Left cardiac atrium (tissue), 4 donors: ENCODE results near the gene MAGI1. TPM values are rescaled to one million over a fixed set of nuclear protein-coding genes. Genes with fewer than 3 reads are reported as not detected.
A peak's percentile ranks its signal among the peaks of the same experiment; 100 is the strongest.
"Not testable (repeated sequence)": the region's sequence is repeated elsewhere in the genome, so short reads cannot be mapped to it uniquely, and the experiment has no call there.

ENCODE experiments used
- ATAC-seq, 2 donors: fragments of 200-7000 bp; cut with Tn5 transposase; one replicate each; pipeline ENCODE4 v1.9.1; 2020; ENCODE audit warnings: mild to moderate bottlenecking in 2 of 2, moderate library complexity in 2 of 2
- DNase-seq: peaks from one replicate; pipeline ENCODE4 v3.0.0-alpha.2; 2020
- intact Hi-C, 2 donors: fragments of 100-400 bp; cut with DNase I; formaldehyde crosslinking; loops; one replicate each; pipeline versions ENCODE4 v1.14.1 to v1.15.1; 2022 to 2023
- total RNA-seq, 2 donors: library from RNA; stranded (reverse); fragmentation: NEBNext Ultra II Directional; extraction: Animal tissue kit (Norgen Biotek cat#: 25700); gene quantifications; one replicate each; pipeline ENCODE4 v1.2.1, GENCODE V29; 2021
- donor health status: DM: no; HTN: yes; CAD: no.
- donor health status: DM: no; HTN: yes; CAD: no; lungs with severe emphysema.
- donor health status: DM: yes; HTN: yes; CAD: no.
- donor health status: Dilated cardiomyopathy.

Gene MAGI1
- total RNA-seq, 2 donors from 2014 or later: 27.7 to 30.0 TPM

DNA sequence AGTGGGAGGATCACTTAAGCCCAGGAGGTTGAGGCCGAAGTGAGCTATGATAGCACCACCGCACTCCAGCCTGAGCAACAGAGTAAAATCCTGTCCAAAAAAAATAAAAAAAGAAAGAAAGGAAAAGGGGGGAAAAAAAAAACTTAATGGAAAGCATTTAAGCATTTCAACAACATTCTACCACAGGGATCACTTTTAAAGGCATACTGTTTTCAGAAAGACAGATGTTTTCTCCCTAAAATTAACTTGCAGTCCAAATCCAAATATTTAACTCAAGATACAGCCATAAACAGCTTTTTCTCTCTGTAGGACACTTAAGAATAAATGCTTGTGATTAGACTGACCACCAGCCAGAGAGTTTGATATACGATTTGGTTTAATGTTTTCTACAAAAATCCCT lies 141.0 kb downstream of the MAGI1 start:
- DNase-seq (no peak), ATAC-seq (no peak)
- intact Hi-C loops: loop anchor here in 1 of 2 donors (10.0 kb wide), 1 partner anchor 137 kb away; the partner anchor contains the start of gene MAGI1

GRCh38 chr3:65896321-65896720 lies 142.4 kb downstream of the MAGI1 start:
- intact Hi-C loops: loop anchor here in 1 of 2 donors (10.0 kb wide), 1 partner anchor 138 kb away; the partner anchor contains the start of gene MAGI1
- no peak for ATAC-seq
- DNase-seq: no peak

GRCh38 chr3:65894679-65895453 lies 143.9 kb downstream of the MAGI1 start:
- ATAC-seq (peak; percentile 72 to 89), DNase-seq (no peak)
- intact Hi-C loops: loop anchor here in 1 of 2 donors (10.0 kb wide), 1 partner anchor 140 kb away; the partner anchor contains the start of gene MAGI1

- intact Hi-C loops: loop anchor here in 1 of 2 donors (10.0 kb wide), 1 partner anchor 141 kb away; the partner anchor contains the start of gene MAGI1
- DNase-seq: no peak
Measured at GRCh38 chr3:65894126-65894525, 144.6 kb downstream of the MAGI1 start.

GRCh38 chr3:65893631-65894030 lies 145.1 kb downstream of the MAGI1 start:
- DNase-seq: no peak
- intact Hi-C loops: loop anchor here in 1 of 2 donors (10.0 kb wide), 1 partner anchor 141 kb away; the partner anchor contains the start of gene MAGI1
- no peak for ATAC-seq

More at GRCh38 chr3:65894126-65894525, 144.6 kb downstream of the MAGI1 start:
- ATAC-seq: no peak

- not testable (repeated sequence) for DNase-seq, ATAC-seq
- intact Hi-C loops: loop anchor here in 1 of 2 donors (10.0 kb wide), 1 partner anchor 143 kb away; the partner anchor contains the start of gene MAGI1
Measured at GRCh38 chr3:65891477-65891876, 147.2 kb downstream of the MAGI1 start.

GRCh38 chr3:65890328-65890727 lies 148.4 kb downstream of the MAGI1 start:
- DNase-seq (no peak), ATAC-seq (no peak)
- intact Hi-C loops: loop anchor here in 1 of 2 donors (10.0 kb wide), 1 partner anchor 144 kb away; the partner anchor contains the start of gene MAGI1

GRCh38 chr3:65889707-65890099 lies 149.0 kb downstream of the MAGI1 start:
- DNase-seq (no peak), ATAC-seq (no peak)
- intact Hi-C loops: loop anchor here in 1 of 2 donors (10.0 kb wide), 1 partner anchor 145 kb away; the partner anchor contains the start of gene MAGI1

DNA sequence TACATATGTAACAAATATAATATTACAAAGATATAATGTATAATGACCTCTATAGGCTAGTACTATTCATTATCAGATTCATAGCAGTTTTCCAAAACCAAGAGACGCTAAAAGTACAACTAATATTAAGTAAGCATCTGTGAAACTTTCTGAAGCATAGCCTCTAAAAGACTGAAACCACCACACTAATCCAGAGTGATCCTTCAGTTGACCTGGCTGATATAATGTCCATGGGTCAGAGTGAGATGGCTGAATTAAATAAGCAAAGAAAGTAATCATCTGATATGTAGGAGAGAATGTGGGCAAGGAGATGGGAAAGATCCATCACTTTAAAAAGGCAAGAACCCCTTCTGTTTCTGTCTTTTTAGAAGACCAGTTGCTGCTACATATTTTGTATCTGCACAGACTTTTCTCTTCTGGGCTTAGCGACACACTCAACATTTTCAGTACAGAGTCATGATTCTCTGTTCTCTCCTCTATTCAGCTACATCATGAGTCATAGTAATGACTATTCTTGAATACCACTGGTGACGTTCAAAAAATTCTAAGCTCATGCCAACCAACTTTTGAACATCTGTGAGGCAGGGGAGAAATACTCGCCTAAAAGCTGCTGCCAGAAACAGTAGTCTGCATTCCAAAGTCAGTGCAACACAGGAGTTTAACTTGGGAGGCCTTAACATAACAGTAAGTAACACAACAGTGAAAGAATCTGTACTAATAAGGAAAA lies 149.6 kb downstream of the MAGI1 start:
- intact Hi-C loops: no loop called here
- peak; percentile 89 to 97 for ATAC-seq
- no peak for DNase-seq

- DNase-seq (no peak), ATAC-seq (no peak)
- intact Hi-C loops: no loop called here
Measured at GRCh38 chr3:65888196-65888595, 150.5 kb downstream of the MAGI1 start.

DNA sequence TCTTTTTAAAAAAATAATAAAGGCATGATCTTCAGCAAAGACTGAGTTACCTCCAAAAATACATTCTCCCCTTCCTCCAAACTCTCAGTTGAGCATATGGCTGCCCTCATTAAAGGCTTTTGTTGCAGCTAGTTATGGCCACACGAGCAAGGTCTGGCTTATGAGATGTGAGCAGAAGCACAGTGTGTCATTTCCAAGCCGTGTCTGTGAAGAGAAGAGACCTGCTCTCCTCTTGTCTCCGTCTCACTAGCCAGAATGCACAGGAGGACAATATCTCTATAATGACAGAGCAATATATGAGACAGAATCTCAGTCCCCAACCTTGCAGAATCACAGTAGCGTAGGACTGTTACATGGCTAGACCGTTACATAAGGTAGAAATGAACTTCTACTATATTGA lies 152.3 kb downstream of the MAGI1 start:
- no peak for DNase-seq
- ATAC-seq: no peak
- intact Hi-C loops: no loop called here

- intact Hi-C loops: no loop called here
- ATAC-seq (no peak), DNase-seq (no peak)
Measured at GRCh38 chr3:65884071-65884470, 154.6 kb downstream of the MAGI1 start.

- DNase-seq (no peak), ATAC-seq (peak in 1 of 2 donors; percentile 42)
- intact Hi-C loops: no loop called here
Measured at GRCh38 chr3:65883613-65884012, 155.1 kb downstream of the MAGI1 start.

DNA sequence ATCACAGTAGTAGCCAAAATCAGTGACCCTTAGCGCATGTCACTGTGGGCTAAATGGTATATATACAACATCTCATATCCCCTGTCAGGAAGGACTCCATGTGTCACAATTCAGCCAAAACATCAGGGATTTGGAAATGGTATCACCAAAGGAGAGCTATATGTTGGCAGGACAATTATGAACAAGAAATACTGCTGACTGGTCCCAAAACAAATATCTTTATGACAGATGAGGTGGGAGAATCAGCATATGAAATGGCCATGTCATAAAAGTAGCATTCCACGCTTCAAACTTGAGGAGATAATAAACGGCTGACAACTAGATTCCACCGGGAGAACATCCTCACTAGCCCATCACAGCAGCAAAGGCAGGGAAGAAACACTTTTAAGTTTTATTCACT lies 158.4 kb downstream of the MAGI1 start:
- no peak for ATAC-seq
- DNase-seq: no peak
- intact Hi-C loops: no loop called here

GRCh38 chr3:65879372-65879771 lies 159.3 kb downstream of the MAGI1 start:
- no peak for DNase-seq
- intact Hi-C loops: no loop called here
- no peak for ATAC-seq

DNA sequence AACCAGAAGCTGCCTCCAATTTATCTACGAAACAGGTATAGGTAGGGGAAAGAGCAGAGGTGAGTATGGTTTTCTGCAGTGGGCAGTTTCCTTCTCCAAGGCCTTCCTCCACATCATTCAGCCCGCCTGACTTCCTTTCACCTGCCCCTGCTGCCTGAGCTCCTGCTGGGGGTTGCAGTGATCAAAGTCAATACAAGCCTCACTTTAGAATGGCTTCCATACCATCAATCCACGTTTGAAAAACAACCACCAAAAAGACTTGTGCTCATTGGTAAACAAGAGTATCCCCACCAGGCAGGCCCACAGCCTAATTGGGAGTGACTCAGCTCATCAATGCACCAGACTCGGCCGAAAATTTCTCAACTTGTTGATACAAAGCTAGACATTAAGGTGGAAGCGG lies 159.9 kb downstream of the MAGI1 start:
- no peak for ATAC-seq
- intact Hi-C loops: no loop called here
- DNase-seq: no peak

DNA sequence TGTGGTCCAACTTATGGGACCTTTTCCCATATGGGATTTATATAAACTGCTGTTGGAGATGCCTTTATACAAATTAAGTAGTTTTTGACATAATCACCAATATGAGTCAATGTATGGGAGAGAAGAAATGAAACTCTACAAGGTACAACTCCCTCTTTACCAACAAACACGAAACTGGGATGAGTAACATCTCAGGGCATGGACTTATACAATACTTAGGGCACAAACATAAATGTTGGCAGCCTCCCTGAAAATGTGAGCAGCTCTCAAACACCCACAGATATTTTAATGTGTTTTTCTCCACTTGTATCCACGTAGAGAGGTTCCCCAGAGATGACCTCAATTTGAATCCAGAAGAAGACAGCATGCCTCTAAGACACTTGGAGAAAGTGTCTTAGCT lies 161.6 kb downstream of the MAGI1 start:
- no peak for DNase-seq
- intact Hi-C loops: no loop called here
- no peak for ATAC-seq

- DNase-seq: no peak
- intact Hi-C loops: no loop called here
- ATAC-seq: no peak
Measured at GRCh38 chr3:65876028-65876420, 162.7 kb downstream of the MAGI1 start.

DNA sequence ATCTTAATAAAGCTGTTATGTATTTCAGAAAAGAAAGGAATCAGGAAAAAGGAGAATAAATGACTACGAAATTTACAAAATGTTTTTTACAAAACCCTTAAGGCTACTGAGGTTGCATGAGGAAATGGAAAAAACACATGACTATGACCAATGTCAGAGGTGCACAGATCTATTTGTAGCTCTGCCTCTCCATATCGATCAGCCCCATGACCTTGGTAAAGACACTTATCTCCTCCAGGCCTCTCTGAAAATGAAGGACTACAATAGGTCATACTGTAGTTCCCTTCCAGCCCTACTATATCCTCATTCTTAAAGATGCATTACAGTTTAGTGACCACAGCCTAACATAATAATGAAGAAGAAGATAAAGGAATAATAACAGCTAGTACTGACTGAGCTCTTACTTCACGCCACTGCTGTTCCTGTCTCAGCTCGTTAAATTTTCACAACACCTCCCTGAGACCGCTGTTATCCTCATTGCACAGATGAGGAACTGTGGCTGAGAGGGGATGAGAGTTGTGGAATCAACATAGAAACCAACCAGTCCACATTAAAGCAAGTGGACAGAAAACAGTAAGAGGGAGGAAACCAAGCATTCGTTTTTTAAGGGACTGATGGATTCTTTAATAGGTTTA lies 163.2 kb downstream of the MAGI1 start:
- ATAC-seq (no peak), DNase-seq (no peak)
- intact Hi-C loops: no loop called here
